Measurements from ENCODE around the gene SDHAF3.

SDHAF3 gene

GRCh38 chr7:97224316-97224715, 106.8 kb downstream of the SDHAF3 start:
- DNase-seq = no peak

- no peak for DNase-seq
These were observed 109.0 kb downstream of the SDHAF3 start for GRCh38 chr7:97226541-97226940.

Measured in activated gamma-delta T cell (primary cell).